H1 (cell line): ENCODE measurements around the gene CCL15. TPM values are rescaled to one million over a fixed set of nuclear protein-coding genes. Genes with fewer than 3 reads are reported as not detected.

Experiments used
- BCL11A ChIP-seq, 2 experiments: IDR thresholded peaks; one replicate each; pipeline ENCODE4 v1.6.1; 2011; ENCODE audit warnings: low read depth in 2 of 2, low read length in 2 of 2, mild to moderate bottlenecking in 2 of 2
- CHD2 ChIP-seq: IDR thresholded peaks from 2 replicates; pipeline ENCODE4 v1.6.1; 2012; ENCODE audit warnings: low read length, improper control_type of control experiment
- polyA plus RNA-seq, 7 experiments: library from polyadenylated mRNA; depleted of rRNA in 3 of 7; stranded (reverse) in 5 of 7; unstranded in 2 of 7; fragments of >200 nt in 5 of 7; fragments of 200-250 nt in 2 of 7; gene quantifications; 1 replicate in 5 of 7; 2 replicates in 1 of 7; 4 replicates in 1 of 7; pipeline versions ENCODE4 v1.2.1 to v1.2.3, GENCODE V29; 2011 to 2013; ENCODE audit warnings: missing spikeins in 2 of 7, mixed read lengths in 2 of 7
- total RNA-seq: library from RNA; stranded (reverse); fragmentation: NEBNext Ultra II Directional; extraction: Animal tissue kit (Norgen Biotek cat#: 25700); gene quantifications from 2 replicates; pipeline ENCODE4 v1.2.1, GENCODE V29; 2021
- TF ChIP-seq, protein P1 (sequence below), 3 experiments: IDR thresholded peaks; 1 replicate in 2 of 3; 2 replicates in 1 of 3; pipeline versions ENCODE4 v1.5.1 to v1.6.1; 2011; ENCODE audit warnings: low read length in 3 of 3, mild to moderate bottlenecking in 3 of 3, inconsistent platforms in 2 of 3, low read depth in 1 of 3, moderate library complexity in 1 of 3; ENCODE audit not compliant: insufficient read depth in 1 of 3; ENCODE audit errors: control extremely low read depth in 1 of 3

CCL15 gene
- total and polyA plus RNA-seq, 2 of the 8 experiments (the other 6 are each of a cell fraction or from before 2014, with no cell fraction given), result not detected

DNA sequence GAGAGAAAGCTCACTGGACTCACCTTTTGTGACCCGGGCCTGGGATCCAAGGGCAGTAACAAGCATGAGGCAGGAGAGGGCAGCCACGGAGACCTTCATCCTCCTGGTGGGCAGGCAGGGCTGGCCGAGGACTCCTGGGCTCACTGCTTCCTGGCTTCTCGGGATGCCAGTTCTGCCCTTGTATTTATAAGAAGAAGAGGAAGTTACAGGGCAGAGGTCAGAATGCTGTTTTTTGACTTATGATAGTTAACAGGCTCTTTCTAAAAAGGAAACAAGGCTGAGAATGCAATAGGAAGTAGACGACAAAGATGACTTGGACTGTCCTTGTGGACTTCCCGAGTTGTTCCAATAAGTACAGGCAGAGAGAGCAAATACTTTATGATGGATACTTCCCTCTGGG lies 16.4 kb upstream of the CCL15 start, which contains the start of gene CCL23 (continued):
- no peak for TF ChIP-seq BCL11A (IDR thresholded peaks at IDR 0.05; ENCODE audit: low read depth in 2 of 2, low read length in 2 of 2)
- TF ChIP-seq, protein P1, sequence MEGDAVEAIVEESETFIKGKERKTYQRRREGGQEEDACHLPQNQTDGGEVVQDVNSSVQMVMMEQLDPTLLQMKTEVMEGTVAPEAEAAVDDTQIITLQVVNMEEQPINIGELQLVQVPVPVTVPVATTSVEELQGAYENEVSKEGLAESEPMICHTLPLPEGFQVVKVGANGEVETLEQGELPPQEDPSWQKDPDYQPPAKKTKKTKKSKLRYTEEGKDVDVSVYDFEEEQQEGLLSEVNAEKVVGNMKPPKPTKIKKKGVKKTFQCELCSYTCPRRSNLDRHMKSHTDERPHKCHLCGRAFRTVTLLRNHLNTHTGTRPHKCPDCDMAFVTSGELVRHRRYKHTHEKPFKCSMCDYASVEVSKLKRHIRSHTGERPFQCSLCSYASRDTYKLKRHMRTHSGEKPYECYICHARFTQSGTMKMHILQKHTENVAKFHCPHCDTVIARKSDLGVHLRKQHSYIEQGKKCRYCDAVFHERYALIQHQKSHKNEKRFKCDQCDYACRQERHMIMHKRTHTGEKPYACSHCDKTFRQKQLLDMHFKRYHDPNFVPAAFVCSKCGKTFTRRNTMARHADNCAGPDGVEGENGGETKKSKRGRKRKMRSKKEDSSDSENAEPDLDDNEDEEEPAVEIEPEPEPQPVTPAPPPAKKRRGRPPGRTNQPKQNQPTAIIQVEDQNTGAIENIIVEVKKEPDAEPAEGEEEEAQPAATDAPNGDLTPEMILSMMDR (IDR thresholded peaks at IDR 0.05; ENCODE audit: control extremely low read depth in 1 of 3, insufficient read depth in 1 of 3, low read depth in 1 of 3, low read length in 3 of 3), result 0 out of 4 replicates have a peak, but pooled peaks of 1 of the 3 experiments have one; percentile 3
- TF ChIP-seq CHD2, result no peak
